Activated T-cell treated with anti-CD3 and anti-CD28 coated beads for 1 hour (primary cell): ENCODE measurements around the gene ZDHHC7.
A peak's percentile ranks its signal among the peaks of the same experiment; 100 is the strongest.
"Not testable (repeated sequence)": the region's sequence is repeated elsewhere in the genome, so short reads cannot be mapped to it uniquely, and the experiment has no call there.

Experiments
- DNase-seq: peaks from one replicate; pipeline ENCODE4 v3.0.0-alpha.2; 2020; ENCODE audit warnings: low read depth

ZDHHC7 gene, protein sequence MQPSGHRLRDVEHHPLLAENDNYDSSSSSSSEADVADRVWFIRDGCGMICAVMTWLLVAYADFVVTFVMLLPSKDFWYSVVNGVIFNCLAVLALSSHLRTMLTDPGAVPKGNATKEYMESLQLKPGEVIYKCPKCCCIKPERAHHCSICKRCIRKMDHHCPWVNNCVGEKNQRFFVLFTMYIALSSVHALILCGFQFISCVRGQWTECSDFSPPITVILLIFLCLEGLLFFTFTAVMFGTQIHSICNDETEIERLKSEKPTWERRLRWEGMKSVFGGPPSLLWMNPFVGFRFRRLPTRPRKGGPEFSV

DNA sequence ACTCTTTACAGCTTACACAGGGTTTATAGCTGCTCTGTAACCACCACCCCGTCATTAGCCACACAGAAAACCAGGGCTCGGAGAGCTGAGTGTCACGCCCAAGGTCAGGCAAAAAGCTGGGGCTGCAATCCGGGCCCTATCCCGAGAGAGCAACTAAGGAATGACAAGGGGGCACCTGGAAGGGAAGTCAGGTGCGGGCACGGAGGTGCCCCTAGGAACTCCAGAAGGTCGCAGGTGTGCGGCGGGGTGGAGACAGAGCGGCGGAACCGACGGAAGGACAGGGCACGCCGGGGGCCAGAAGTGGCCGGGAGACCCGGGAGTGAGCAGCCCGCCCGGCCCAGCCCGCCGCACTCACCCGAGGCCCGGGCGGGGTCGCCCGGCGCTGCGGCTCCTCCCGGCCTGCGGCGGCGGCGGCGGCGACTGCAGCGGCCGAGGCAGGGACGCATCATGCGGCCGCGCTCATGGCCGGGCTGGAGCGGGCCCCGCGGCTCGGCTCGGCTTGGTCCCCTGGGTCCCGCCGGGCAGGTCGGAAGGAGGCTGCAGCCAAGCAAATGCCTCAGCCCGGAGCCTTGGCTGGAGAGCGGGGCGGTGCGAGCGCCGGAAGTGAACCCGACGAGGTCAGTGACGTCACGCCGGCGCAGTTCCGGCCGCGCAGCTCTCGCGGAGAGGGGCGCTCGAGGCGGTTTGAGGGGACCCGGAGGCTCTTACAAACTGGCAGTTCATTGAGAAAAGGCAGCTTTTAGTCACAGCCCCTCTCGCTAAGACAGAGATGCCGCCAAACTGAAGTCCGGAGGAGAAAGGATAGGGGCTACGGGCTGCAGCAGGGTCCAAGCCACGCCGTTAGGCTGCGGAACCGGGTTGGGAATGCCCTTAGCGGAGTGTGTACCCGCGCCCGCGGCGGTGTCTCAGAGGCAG, at the start of gene ZDHHC7:
TSS of gene ZDHHC7 (minus strand) at position 605 of the 915 bp plus-strand sequence. CDS start 20,917 bp downstream, outside the sequence.
- DNase-seq, result peak; percentile 80

DNA sequence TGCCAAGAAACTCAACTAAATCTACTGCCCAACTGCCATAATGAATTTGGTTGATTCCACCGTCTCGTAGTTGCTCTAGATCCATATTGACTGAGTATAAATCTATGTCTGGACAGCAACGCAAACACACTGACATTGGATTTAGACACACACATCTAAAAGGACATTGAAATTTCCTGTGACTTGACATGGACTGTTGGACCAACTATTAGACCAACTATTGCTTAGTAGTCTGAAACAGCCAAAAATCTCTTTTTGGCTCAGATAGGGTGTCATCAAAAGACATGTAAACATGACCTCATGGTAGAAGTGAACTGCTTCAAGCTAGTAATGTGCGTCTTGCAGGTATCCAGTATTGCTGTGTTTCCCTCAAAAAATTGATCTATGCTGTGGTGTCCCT, 47.6 kb upstream of the ZDHHC7 start:
- DNase-seq, result no peak

DNA sequence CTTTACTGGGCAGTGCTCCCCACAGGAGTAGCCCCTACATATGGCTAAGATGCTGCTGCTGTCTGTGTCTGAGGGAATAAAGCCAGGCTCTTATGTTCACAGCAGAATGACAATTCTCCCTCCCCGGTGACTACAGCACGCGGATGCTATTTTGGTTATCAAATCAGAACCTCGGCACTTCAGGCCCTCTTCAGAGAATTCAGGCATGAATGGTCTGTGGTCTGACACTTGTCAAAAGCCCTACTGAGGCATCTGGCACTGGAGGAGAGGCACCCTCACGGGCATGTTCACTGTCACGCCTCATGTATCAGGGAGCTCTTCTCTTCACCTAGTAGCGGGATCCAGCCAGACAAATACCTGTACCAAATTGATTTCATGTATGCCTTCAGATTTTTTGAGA, 46.6 kb upstream of the ZDHHC7 start:
- no peak for DNase-seq

DNA sequence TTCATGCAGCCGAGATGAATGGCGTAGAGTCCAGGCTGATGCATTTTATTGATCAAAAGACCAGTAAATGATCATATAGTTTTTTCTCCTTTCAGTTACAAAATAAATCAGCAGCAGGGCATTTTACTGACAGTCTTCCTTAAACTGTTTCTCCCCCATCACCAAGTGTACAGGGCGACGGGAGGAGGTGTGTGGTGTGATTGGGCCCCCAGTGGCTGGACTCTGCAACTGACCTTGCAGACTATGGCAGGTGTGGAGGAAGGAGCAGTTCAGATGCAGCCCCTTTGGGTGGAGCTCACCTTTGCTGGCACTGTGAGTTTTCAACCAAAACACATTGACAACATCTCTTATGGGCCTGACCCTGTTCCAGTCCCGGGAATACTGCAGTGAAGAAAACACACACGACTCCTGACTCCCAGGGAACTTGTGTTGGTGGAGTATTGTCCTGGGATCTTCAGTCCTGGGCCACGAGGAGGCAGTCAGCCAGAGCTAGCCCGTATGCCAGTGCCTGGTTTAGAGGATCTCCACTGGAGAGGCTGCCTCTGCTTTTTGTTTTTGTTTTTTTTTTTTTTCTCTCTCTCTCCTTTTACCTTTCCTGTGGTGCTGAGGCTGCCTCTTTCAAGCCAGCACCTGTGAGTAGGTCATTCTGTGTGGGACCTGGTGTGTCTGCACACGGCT, 46.0 kb upstream of the ZDHHC7 start:
- DNase-seq, result no peak

DNA sequence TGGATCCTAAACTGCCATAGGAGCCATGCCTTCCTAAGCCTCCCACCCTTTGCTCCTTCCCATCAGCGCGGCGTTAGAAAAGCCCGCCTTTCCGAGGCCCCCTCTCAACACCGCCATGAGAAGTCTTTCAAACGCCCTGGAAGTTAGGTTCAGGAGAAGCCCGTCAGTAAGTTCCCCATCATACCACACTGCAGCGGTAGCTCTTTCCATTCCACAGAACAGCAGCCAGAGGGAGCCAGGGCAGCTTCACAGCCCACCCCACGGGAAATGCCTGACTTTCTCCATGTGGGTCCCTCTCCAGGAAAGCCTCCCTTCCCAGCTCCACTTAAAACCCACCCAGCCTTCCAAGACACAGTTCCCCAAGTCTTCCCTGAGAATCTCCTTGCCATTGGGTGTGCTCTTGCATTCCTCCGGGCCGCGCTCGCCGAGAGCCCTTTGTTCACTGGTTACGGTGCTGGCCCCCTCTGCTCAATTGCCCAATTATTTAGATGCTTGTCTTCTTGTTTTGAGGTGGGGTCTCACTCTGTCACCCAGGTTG, 44.9 kb upstream of the ZDHHC7 start:
- DNase-seq, result no peak

DNA sequence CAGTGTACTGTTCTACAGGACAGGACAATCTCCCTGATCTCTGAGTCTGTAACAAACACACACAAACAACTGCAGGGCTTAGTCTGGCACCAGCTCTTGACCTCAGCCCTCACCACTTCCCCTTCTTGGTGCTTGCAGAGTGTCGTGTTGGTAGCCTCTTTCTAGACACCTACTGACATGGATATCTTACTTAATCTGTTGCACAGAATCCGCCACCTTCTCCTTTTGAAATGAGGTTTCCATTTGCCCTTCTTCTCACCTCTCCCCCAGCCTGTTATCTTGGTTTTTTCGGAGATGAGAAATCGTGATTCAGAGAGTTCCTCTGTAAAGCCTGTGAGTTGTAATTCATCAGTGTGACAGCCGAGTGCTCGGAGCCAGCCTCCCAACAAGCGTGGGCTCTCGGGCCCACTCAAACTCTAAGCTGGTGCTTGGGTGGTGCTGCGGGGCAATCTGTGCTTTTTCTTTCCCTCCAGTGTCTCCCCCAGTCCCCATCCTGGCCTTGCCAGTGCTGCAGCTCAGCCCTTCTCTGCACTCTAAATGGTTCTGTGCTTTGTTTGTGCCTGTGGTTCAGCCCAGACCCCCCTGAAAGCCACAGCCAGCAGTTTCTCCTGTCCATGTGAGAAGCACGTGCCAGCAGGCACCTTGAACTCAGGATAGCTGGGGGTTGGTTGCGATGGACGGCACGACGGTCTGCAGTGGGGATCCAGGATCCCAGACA, 44.3 kb upstream of the ZDHHC7 start:
- peak; percentile 38 for DNase-seq

DNA sequence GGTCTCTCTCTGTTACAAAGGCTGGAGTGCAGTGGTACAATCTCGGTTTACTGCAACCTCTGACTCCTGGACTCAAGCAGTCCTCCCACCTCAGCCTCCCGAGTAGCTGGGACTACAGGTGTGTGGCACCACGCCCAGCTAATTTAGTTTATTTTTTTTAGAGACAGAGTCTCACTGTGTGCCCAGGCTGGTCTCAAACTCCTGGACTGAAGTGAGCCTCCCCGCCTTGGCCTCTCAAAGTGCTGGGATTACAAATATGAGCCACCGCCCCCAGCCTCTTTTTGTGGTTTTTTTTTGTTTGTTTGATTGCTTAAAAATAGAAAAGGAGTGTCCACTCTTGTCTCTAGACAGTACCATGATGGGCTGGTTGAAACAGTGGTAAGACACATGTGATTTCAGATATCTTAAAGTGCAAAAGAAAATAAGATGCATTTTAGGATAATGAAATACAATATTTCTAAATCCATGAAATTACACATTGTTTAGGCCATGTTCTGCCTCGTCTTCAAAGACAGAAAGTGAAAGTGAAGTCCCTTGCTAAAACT, 43.7 kb upstream of the ZDHHC7 start:
- DNase-seq, result no peak

DNA sequence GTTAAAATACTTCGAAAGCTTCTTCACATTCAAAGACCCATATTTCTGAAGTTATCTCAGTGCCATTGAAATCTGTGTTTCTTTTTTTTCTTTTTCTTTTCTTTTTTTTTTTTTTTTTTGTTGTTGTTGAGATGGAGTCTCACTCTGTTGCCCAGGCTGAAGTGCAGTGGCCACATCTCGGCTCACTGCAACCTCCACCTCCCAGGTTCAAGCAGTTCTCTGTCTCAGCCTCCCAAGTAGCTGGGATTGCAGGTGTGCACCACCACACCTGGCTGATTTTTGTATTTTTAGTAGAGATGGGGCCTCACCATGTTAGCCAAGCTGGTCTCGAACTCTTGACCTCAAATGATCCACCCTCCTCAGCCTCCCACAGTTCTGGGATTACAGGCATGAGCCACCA, 43.0 kb upstream of the ZDHHC7 start:
- DNase-seq, result not testable (repeated sequence)

DNA sequence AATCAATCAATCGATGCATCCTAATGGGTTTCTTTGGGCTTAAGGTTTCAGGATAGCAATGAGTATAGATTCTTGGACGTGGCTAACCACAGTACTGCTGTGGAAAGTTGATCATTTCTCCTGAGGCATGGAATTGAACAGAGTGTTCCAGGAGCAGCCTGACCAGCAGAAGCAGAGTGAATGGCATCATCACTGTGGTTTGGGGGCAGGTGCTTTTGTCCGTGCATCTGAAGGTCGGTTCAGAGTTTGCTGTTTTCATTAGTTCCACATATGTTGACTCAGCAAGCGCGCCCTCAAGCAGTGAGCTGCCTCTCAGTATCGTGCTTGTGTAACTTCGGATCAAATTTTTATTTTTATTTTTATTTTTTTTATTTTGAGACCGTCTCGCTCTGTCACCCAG, 41.2 kb upstream of the ZDHHC7 start:
- DNase-seq, result no peak

DNA sequence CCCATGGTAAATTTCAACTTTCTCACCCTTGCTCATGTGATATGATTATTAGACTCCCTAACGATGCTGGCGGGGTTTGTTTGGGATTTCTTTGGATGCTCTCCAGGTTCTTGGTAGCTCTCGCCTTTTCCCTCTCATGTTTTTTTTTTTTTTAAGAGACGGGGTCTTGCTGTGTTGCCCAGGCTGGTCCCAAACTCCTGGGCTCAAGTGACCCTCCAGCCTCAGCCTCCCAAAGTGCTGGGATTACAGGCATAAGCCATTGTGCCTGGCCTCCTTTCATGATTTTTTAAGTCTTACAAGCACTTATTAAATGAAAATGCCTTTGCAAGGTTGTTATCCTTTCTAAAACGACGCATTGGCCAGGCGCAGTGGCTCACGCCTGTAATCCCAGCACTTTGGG, 40.3 kb upstream of the ZDHHC7 start:
- DNase-seq, result no peak

DNA sequence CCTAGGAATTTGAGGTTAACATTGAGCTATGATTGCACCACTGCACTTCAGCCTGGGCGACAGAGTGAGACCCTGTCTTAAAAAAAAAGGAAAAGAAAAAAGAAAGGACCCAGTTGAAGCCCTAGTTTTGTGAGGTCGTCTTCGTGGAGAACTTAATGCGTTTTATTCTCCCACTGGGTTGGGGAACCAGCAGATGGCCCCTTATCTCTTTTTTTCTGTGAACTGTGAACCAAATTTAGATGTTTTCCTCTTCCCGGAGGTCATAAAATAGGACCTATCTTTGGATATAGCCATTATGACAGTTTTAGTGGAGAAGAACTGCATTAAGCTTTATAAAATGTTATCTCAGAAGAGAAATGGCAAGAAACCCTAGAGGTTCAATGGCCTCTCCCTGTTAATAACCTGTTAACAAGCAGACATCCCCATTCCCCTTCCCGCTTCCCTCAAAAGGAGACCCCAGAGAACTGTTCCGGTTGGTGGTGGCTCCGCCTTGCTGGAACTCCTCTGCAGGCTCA, 39.8 kb upstream of the ZDHHC7 start:
- DNase-seq, result no peak

DNA sequence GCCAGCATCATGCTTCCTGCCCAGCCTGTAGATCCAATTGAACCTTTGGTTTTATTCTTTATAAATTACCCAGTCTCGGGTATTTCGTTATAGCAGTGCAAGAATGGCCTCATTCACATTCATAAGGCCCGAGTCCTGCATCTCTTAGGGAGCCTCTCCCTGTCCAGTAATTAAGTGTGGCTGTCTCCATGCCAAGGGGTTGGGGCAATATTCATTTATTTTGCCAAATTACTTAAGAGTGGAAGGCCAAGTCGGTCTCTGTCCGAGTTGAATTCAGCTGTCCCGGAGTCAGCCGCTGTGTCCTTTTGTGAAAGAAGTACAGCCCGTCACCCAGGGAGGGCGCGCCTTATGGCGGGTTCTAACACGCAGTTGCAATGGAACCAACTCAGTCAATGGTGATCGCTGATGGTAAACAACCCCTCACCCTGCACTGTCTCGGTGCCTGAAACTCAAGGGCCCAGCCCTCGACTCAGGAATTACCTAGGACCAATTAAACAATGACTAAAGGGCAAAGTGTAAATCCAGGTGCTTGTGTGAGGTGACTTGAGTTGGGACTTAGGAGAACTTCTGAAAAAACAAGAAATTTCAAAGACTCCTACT, 38.5 kb upstream of the ZDHHC7 start:
- no peak for DNase-seq

DNA sequence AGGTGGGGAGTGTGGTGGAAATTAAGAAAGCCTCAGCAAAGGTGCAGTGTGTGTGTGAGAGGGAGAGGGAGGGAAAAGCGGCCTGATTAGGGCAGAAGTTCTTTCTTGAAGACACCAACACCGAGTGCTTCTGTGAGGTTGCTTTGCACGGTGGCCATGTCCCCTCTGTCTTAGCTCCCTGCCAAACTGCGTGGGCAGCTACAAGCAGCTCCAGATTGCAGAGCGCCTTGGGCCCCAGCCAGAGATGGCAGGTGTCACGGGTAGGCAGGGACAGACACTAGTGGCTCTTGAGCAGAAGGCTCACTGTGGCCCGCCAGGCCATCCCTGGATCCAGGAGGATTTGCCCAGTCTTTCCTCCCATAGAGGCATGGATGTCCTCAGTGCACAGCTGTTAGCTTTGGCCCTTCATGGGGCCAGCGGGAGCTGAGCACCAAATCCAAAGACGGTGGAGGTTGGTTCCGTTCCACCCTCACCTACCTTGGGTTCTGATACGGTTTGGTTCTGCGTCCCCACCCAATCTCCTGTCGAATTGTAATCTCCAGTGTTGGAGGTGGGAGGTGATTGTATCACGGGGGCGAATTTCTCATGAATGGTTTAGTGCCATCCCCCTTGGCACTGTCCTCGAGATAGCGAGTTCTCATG, 37.7 kb upstream of the ZDHHC7 start:
- no peak for DNase-seq

DNA sequence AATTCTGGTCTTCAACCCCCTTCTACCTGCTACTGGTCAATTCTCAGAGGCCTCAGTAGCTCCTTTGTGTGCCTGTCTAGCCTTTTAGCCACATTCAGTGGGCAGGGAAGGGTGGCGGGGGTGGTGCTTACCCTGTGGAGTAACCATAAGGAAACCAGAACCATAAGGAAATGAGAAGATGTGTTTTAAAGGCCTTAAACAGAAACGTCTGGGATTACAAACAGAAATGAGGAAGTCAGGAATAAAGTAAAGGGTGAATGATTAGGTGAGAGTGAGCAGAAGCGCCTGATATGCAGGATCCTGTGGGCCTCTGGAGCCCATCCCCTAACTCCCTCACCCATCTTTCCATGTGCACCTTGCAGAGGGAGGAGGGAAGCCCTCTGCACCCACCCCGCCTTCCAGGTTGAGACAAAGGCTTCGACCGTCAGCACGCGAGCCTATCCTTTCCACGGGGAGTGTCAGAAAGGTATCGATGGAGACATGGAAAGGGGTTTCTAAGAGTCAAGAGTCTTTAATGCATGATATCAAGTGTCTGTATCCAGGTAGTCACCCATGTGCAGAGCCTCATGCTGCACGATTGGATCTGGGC, 36.6 kb upstream of the ZDHHC7 start:
- no peak for DNase-seq

DNA sequence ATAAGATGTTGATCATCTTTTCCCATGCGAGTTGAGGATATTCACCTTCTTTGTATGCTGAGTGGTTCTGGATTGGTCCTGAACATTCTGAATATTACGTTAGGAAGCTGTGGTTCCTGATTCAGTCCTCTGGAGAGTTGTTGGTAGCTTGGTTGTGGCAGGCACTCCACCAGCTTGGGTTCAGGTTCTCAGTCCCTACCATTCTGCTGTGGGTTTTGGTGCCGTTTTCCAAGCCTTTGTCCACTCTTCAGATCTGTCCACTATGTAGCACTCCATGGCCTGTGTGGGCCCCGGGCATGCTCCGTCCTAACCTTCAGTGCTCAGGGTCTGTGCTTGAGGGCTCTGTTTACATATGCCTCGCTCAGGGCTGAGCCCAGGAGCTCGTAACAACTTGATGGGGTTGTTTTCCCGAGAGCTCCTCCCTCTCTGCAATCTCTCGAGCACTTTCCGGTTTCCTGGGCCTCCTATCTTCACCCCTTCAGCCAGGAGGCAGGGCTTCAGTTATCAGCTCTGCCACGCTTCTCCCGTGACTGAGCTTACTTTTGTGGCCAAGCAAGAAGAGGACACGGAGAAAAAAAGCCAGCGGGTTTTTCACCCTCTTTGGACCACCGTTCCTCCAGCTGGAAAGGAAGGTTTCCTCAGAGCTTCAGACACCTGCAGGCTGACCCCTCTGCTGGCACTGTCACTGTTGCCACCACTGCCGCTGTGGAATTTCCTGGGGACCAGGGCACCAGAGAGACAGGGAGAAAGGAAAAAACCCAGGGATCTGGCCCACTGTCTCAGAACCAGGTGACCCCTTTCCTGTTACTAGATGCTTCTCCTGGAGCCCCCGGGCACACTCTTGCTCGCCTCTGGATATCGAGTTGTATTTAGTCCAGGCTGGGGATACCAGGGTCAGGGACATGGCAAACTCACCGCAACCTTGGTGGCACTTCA, 35.9 kb upstream of the ZDHHC7 start:
- DNase-seq, result no peak

DNA sequence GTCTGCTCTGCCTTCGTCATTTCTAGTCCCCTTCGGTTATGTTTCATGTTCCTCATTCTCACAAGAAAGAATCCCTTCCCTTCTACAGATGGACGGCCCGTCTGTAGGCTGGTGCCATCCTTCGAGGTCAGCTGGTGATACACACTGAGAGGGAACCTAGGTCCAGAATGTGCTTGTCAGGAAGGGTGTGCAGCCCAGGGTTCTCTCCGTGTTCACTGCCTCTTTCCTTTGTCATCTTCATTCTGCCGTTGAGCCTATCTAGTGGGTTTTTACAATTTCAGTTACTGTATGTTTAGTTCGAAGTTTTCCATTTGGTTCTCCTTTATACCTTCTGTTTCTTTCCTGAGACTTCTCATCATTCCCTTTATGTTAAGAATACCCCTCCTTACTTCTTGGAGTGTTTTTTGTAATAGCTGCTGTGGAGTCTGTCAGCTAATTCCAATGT, 35.2 kb upstream of the ZDHHC7 start:
- DNase-seq, result no peak

DNA sequence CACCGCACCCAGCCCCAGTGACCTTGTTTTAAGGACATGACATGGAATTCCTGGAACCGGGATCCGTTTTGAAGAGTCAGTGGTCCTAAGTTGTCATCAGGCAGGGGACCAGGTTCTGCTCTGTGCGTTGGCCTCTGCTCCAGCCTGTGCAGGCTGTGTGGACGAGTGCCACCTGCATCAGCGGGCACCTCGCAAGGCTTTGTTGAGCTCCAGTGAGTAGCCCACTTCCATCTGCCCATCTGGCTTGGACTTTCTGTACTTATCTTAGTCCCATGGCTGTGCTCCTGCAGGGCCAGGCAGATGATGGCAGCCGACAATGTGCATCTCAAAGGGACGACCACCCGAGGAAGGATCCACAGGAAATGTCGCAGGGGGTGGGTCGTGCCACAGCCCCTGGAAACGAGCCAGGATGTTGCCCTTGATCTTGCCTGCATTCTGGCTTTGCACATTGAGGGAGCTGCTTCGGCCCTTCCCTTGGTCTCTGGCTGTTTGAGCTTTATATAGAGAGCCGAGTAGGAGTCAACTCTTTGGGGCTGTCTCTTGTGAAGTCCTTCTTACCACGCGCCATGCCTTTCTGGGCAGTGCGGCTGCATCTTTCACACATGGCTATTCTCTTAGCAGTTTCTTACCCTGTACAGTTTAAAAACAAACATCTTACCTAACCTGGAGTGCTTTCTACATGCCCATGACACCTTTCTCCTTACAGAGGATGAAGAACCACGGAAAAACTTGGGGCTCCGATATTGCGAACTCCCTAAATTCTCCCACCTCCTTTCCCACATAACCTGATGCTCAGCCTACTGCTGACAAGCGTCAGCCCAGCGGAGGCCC, 34.5 kb upstream of the ZDHHC7 start:
- DNase-seq, result no peak

DNA sequence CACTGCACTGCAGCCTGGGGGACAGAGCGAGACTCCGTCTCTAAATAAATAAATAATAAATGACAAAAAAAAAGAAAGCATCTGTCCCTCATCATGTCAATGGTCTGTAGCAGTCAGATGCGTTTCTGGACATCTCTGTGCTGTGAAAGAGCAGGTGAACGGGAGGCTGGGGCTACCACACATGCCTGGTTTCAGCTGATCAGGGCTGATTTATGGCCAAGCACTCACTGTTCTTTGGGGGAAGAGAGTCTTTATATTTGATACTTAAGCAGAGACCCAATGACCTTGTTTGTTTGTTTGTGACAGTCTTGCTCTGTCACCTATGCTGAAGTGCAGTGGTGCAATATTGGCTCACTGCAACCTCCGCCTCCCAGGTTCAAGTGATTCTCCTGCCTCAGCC, 33.7 kb upstream of the ZDHHC7 start:
- no peak for DNase-seq
